ENCODE data around the gene ABCC8. TPM values are rescaled to one million over a fixed set of nuclear protein-coding genes. Genes with fewer than 3 reads are reported as not detected.

ABCC8 gene
- total RNA-seq, 1 donor from 2014 or later: not detected

GRCh38 chr11:17515443-17516176 is 39.0 kb upstream of the ABCC8 start:
- no peak for TF ChIP-seq CTCF (IDR thresholded peaks at IDR 0.05)
- DNase-seq: no peak
- H3K36me3 Mint-ChIP-seq (ENCODE audit: low read depth): no peaks in the 10 kb centered on the region
- no peaks in the 10 kb centered on the region for H3K9me3 Mint-ChIP-seq
- no peak overlapping the region for H3K27ac Mint-ChIP-seq
- POLR2A ChIA-PET: no interaction called here
- no peaks in the 10 kb centered on the region for H3K4me1 Mint-ChIP-seq
- intact Hi-C loops (cut with micrococcal nuclease): no loop called here
- peaks cover 14% of the 10 kb centered on the region for H3K27me3 Mint-ChIP-seq
- no peak overlapping the region for H3K4me3 Mint-ChIP-seq
- CTCF ChIA-PET: no interaction called here
- no peak for ATAC-seq (ENCODE audit: low read depth)

- Mint-ChIP-seq H3K36me3 (ENCODE audit: low read depth) (no peaks in the 10 kb centered on the region), H3K4me1 (no peaks in the 10 kb centered on the region), H3K4me3 (no peak overlapping the region), H3K27ac (no peak overlapping the region), H3K9me3 (no peaks in the 10 kb centered on the region), H3K27me3 (peaks cover 20% of the 10 kb centered on the region)
- TF ChIP-seq CTCF (IDR thresholded peaks at IDR 0.05): no peak
- ChIA-PET POLR2A (no interaction called here), CTCF (interaction anchor here (0.8 kb wide), 1 partner anchor 14 kb away, joined by 3 read pairs; no protein-coding TSS in a partner anchor)
- intact Hi-C loops (cut with micrococcal nuclease): no loop called here
- ATAC-seq (ENCODE audit: low read depth): no peak
- no peak for DNase-seq
Observed at GRCh38 chr11:17514476-17514875, 37.8 kb upstream of the ABCC8 start.

GRCh38 chr11:17513853-17514252 is 37.2 kb upstream of the ABCC8 start:
- CTCF ChIA-PET: no interaction called here

GRCh38 chr11:17512101-17512500 is 35.5 kb upstream of the ABCC8 start:
- Mint-ChIP-seq H3K36me3 (ENCODE audit: low read depth) (no peaks in the 10 kb centered on the region), H3K4me1 (no peaks in the 10 kb centered on the region), H3K4me3 (no peak overlapping the region), H3K27ac (no peak overlapping the region), H3K9me3 (no peaks in the 10 kb centered on the region), H3K27me3 (peaks cover 19% of the 10 kb centered on the region)
- ChIA-PET CTCF (no interaction called here), POLR2A (interaction anchor here (0.6 kb wide), 1 partner anchor 1859 kb away, joined by 10 read pairs; no protein-coding TSS in a partner anchor)
- ATAC-seq (ENCODE audit: low read depth) (no peak), DNase-seq (no peak)
- intact Hi-C loops (cut with micrococcal nuclease): no loop called here
- no peak for TF ChIP-seq CTCF (IDR thresholded peaks at IDR 0.05)

More at GRCh38 chr11:17513853-17514252, 37.2 kb upstream of the ABCC8 start:
- Mint-ChIP-seq H3K27me3 (peaks cover 20% of the 10 kb centered on the region), H3K36me3 (ENCODE audit: low read depth) (no peaks in the 10 kb centered on the region), H3K27ac (no peak overlapping the region), H3K9me3 (no peaks in the 10 kb centered on the region), H3K4me3 (no peak overlapping the region), H3K4me1 (no peaks in the 10 kb centered on the region)
- DNase-seq (no peak), ATAC-seq (ENCODE audit: low read depth) (no peak)
- intact Hi-C loops (cut with micrococcal nuclease): no loop called here
- POLR2A ChIA-PET: no interaction called here
- TF ChIP-seq CTCF (IDR thresholded peaks at IDR 0.05): no peak

- H3K4me1 Mint-ChIP-seq: no peaks in the 10 kb centered on the region
- H3K36me3 Mint-ChIP-seq (ENCODE audit: low read depth): no peaks in the 10 kb centered on the region
- no peak overlapping the region for H3K27ac Mint-ChIP-seq
- POLR2A ChIA-PET: interaction anchor here (0.6 kb wide), 1 partner anchor 1860 kb away, joined by 10 read pairs; no protein-coding TSS in a partner anchor
- no peaks in the 10 kb centered on the region for H3K9me3 Mint-ChIP-seq
- no peak for ATAC-seq (ENCODE audit: low read depth)
- H3K4me3 Mint-ChIP-seq: no peak overlapping the region
- CTCF ChIA-PET: no interaction called here
- TF ChIP-seq CTCF (IDR thresholded peaks at IDR 0.05): no peak
- H3K27me3 Mint-ChIP-seq: peaks cover 15% of the 10 kb centered on the region
- no peak for DNase-seq
- intact Hi-C loops (cut with micrococcal nuclease): no loop called here
Observed at GRCh38 chr11:17511571-17511970, 34.9 kb upstream of the ABCC8 start.
